Activated B cell treated with CpG ODN at 0.5 μM for 24 hours (primary cell): ENCODE measurements around the gene VIM. TPM values are rescaled to one million over a fixed set of nuclear protein-coding genes. Genes with fewer than 3 reads are reported as not detected.
"Not testable (repeated sequence)": the region's sequence is repeated elsewhere in the genome, so short reads cannot be mapped to it uniquely, and the experiment has no call there.

Experiments used
- ATAC-seq: fragments of 200-7000 bp; cut with Tn5 transposase; one replicate; pipeline ENCODE4 v1.10.0; 2021; ENCODE audit warnings: low read depth, mild to moderate bottlenecking, moderate library complexity
- CTCF ChIA-PET: fragments of 350-600 bp; sonication (Branson Sonifier 250); formaldehyde crosslinking; loops from one replicate; lab custom pipeline; 2021; ENCODE audit warnings: antibody characterized with exemption; lab: Charles Lee
- POLR2A ChIA-PET: fragments of 350-600 bp; sonication (Branson Sonifier 250); formaldehyde crosslinking; loops from one replicate; lab custom pipeline; 2021; ENCODE audit warnings: antibody characterized with exemption; lab: Charles Lee
- DNase-seq: peaks from one replicate; pipeline ENCODE4 v3.0.0; 2022
- H3K27ac Mint-ChIP-seq: one replicate; pipeline ENCODE4 v1.8.0; 2020; ENCODE audit warnings: mixed read lengths
- H3K27me3 Mint-ChIP-seq: one replicate; pipeline ENCODE4 v1.8.0; 2021; ENCODE audit warnings: mixed read lengths
- H3K36me3 Mint-ChIP-seq: one replicate; pipeline ENCODE4 v1.8.0; 2021; ENCODE audit warnings: low read depth, mixed read lengths
- H3K4me1 Mint-ChIP-seq: one replicate; pipeline ENCODE4 v1.8.0; 2021; ENCODE audit warnings: mixed read lengths
- H3K4me3 Mint-ChIP-seq: one replicate; pipeline ENCODE4 v1.8.0; 2020; ENCODE audit warnings: mild to moderate bottlenecking, mixed read lengths
- H3K9me3 Mint-ChIP-seq: one replicate; pipeline ENCODE4 v1.8.0; 2020; ENCODE audit warnings: mixed read lengths
- intact Hi-C: fragments of 100-400 bp; cut with micrococcal nuclease; formaldehyde crosslinking; loops from one replicate; pipeline ENCODE4 v1.15.1; 2024
- total RNA-seq: library from RNA; stranded (reverse); gene quantifications from 2 replicates; pipeline ENCODE4 v1.2.3, GENCODE V29; 2022
- TF ChIP-seq, protein P1 (sequence below): fragments of 200-600 bp; IDR thresholded peaks from one replicate; pipeline ENCODE4 v1.8.0; 2022; ENCODE audit warnings: antibody characterized with exemption, mild to moderate bottlenecking

VIM gene
- total RNA-seq, 1 donor from 2014 or later, result 796 TPM

- Mint-ChIP-seq H3K4me1 (peaks cover 6% of the 10 kb centered on the region), H3K27ac (no peak overlapping the region), H3K9me3 (peaks cover 7% of the 10 kb centered on the region), H3K36me3 (no peaks in the 10 kb centered on the region), H3K27me3 (peaks cover 5% of the 10 kb centered on the region), H3K4me3 (no peak overlapping the region)
- DNase-seq (no peak), ATAC-seq (peak; percentile 74)
- intact Hi-C loops, result loop anchor here (1.0 to 10.0 kb wide), 5 partner anchors 173 to 1383 kb away; no protein-coding TSS in a partner anchor
- ChIA-PET POLR2A (no interaction called here), CTCF (interaction anchor here (0.6 to 2.2 kb wide), 16 partner anchors 12 to 431 kb away, joined by 3 to 11 read pairs (median 5); partner anchors contain the start of gene TRDMT1)
- TF ChIP-seq, protein P1, sequence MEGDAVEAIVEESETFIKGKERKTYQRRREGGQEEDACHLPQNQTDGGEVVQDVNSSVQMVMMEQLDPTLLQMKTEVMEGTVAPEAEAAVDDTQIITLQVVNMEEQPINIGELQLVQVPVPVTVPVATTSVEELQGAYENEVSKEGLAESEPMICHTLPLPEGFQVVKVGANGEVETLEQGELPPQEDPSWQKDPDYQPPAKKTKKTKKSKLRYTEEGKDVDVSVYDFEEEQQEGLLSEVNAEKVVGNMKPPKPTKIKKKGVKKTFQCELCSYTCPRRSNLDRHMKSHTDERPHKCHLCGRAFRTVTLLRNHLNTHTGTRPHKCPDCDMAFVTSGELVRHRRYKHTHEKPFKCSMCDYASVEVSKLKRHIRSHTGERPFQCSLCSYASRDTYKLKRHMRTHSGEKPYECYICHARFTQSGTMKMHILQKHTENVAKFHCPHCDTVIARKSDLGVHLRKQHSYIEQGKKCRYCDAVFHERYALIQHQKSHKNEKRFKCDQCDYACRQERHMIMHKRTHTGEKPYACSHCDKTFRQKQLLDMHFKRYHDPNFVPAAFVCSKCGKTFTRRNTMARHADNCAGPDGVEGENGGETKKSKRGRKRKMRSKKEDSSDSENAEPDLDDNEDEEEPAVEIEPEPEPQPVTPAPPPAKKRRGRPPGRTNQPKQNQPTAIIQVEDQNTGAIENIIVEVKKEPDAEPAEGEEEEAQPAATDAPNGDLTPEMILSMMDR, result peak; percentile 88
Observed at GRCh38 chr10:17257466-17258321, 29.7 kb downstream of the VIM start.

GRCh38 chr10:17262502-17262901, 34.5 kb downstream of the VIM start:
- intact Hi-C loops, result no loop called here
- Mint-ChIP-seq H3K36me3 (no peaks in the 10 kb centered on the region), H3K27ac (no peak overlapping the region), H3K27me3 (peaks cover 8% of the 10 kb centered on the region), H3K4me1 (peaks cover 1% of the 10 kb centered on the region), H3K4me3 (no peak overlapping the region), H3K9me3 (peaks cover 20% of the 10 kb centered on the region)
- no peak for ATAC-seq
- TF ChIP-seq, protein P1, result no peak
- ChIA-PET CTCF (no interaction called here), POLR2A (no interaction called here)
- DNase-seq, result no peak

DNA sequence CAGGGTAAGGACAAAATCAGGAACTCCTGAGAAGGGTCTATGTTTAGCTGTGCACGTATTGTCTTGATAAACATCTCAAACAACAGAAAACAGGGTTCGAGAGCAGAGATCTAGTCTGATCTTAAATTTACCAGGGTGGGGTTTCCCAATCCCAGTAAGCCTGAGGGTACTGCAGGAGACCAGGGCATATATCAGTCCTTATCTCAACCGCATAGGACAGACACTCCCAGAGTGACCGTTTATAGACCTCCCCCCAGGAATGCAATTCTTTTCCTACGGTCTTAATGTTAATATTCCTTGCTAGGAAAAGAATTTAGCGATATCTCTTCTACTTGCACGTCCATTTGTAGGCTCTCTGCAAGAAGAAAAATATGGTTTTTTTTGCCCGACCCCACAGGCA, 35.5 kb downstream of the VIM start:
- intact Hi-C loops, result no loop called here

DNA sequence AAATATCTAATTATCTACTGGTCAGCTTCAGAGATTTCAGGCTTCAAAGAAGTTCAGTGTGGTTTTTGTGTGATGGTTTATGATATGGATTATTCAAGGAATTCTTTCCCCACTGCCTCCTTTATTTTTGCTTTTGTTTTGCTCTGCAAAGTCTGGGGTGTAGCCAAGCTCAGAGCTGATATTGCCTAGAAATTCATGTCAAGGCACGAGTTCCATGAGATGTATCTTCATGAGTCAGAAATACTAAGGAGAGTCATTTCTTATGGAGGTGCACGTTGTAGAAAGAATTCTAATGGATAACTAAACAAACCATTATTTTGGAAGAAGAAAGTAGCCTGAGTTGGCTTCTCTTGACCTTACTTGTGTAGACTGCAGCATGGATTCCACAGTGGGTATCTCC, 37.4 kb downstream of the VIM start:
- H3K36me3 Mint-ChIP-seq, result no peaks in the 10 kb centered on the region
- ChIA-PET POLR2A (no interaction called here), CTCF (no interaction called here)
- peaks cover 12% of the 10 kb centered on the region for H3K27me3 Mint-ChIP-seq
- H3K27ac Mint-ChIP-seq, result no peak overlapping the region
- H3K4me3 Mint-ChIP-seq, result no peak overlapping the region
- DNase-seq, result no peak
- intact Hi-C loops, result no loop called here
- no peak for ATAC-seq
- TF ChIP-seq, protein P1, result no peak
- H3K9me3 Mint-ChIP-seq, result peaks cover 20% of the 10 kb centered on the region
- no peaks in the 10 kb centered on the region for H3K4me1 Mint-ChIP-seq

More for the DNA sequence above, 35.5 kb downstream of the VIM start:
- DNase-seq (no peak), ATAC-seq (no peak)
- Mint-ChIP-seq H3K4me3 (no peak overlapping the region), H3K27me3 (peaks cover 10% of the 10 kb centered on the region), H3K9me3 (peaks cover 20% of the 10 kb centered on the region), H3K27ac (no peak overlapping the region), H3K4me1 (no peaks in the 10 kb centered on the region), H3K36me3 (no peaks in the 10 kb centered on the region)
- TF ChIP-seq, protein P1, result no peak
- POLR2A ChIA-PET, result no interaction called here
- CTCF ChIA-PET, result no interaction called here

DNA sequence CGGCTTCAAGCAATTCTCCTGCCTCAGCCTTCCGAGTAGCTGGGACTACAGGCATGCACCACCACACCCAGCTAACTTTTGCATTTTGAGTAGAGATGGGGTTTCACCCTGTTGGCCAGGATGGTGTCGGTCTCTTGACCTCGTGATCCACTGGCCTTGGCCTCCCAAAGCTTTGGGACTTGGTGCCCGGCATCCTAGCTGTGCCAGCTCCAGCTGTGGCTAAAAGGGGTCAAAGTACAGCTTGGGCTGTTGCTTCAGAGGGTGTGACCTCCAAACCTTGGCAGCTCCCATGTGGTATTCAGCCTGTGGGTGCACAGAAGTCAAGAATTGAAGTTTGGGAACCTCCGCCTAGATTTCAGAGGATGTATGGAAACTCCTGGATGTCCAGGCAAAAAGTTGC, 38.5 kb downstream of the VIM start:
- CTCF ChIA-PET, POLR2A ChIA-PET, H3K36me3 Mint-ChIP-seq, H3K4me1 Mint-ChIP-seq, ATAC-seq, H3K27ac Mint-ChIP-seq, H3K4me3 Mint-ChIP-seq, DNase-seq, intact Hi-C loops: not testable (repeated sequence)
- Mint-ChIP-seq H3K27me3 (peaks cover 12% of the 10 kb centered on the region), H3K9me3 (peaks cover 20% of the 10 kb centered on the region)
